Activated CD8-positive, alpha-beta T cell treated with anti-CD3 and anti-CD28 coated beads for 36 hours (primary cell): Measurements from ENCODE around the gene ZNF358. TPM values are rescaled to one million over a fixed set of nuclear protein-coding genes. Genes with fewer than 3 reads are reported as not detected.
A peak's percentile ranks its signal among the peaks of the same experiment; 100 is the strongest.

Source experiments
- ATAC-seq: fragments of 200-7000 bp; cut with Tn5 transposase; one replicate; pipeline ENCODE4 v1.10.0; 2021; ENCODE audit warnings: mild to moderate bottlenecking, moderate library complexity
- CTCF ChIA-PET: fragments of 350-600 bp; sonication (Branson Sonifier 250); formaldehyde crosslinking; loops from one replicate; lab custom pipeline; 2021; ENCODE audit warnings: antibody characterized with exemption; lab: Charles Lee
- POLR2A ChIA-PET: fragments of 350-600 bp; sonication (Branson Sonifier 250); formaldehyde crosslinking; loops from one replicate; lab custom pipeline; 2021; ENCODE audit warnings: antibody characterized with exemption; lab: Charles Lee
- DNase-seq: peaks from one replicate; pipeline ENCODE4 v3.0.0-alpha.2; 2020
- H3K27ac Mint-ChIP-seq: one replicate; pipeline ENCODE4 v1.8.0; 2021; ENCODE audit warnings: mild to moderate bottlenecking, mixed read lengths
- H3K27me3 Mint-ChIP-seq: one replicate; pipeline ENCODE4 v1.8.0; 2021; ENCODE audit warnings: mixed read lengths
- H3K36me3 Mint-ChIP-seq: one replicate; pipeline ENCODE4 v1.8.0; 2021; ENCODE audit warnings: low read depth, mixed read lengths
- H3K4me1 Mint-ChIP-seq: one replicate; pipeline ENCODE4 v1.8.0; 2021; ENCODE audit warnings: low read depth, mixed read lengths
- H3K4me3 Mint-ChIP-seq: one replicate; pipeline ENCODE4 v1.8.0; 2021; ENCODE audit warnings: mild to moderate bottlenecking, moderate library complexity, mixed read lengths
- H3K9me3 Mint-ChIP-seq: one replicate; pipeline ENCODE4 v1.8.0; 2021; ENCODE audit warnings: mixed read lengths
- CTCF ChIP-seq: fragments of 200-600 bp; IDR thresholded peaks from one replicate; pipeline ENCODE4 v1.8.0; 2022; ENCODE audit warnings: antibody characterized with exemption, mild to moderate bottlenecking
- intact Hi-C: fragments of 100-400 bp; cut with micrococcal nuclease; formaldehyde crosslinking; loops from one replicate; pipeline ENCODE4 v1.10.0; 2022
- total RNA-seq, 2 experiments: library from RNA; stranded (reverse); gene quantifications; one replicate each; pipeline ENCODE4 v1.2.3, GENCODE V29; 2021

ZNF358 gene
- total RNA-seq, 2 experiments from 2014 or later = 4.8 to 6.5 TPM

- ATAC-seq = no peak
- ChIA-PET CTCF (interaction anchor here (0.8 kb wide), 1 partner anchor 103 kb away, joined by 3 read pairs; no protein-coding TSS in a partner anchor), POLR2A (no interaction called here)
- peaks cover 3% of the 10 kb centered on the region for H3K36me3 Mint-ChIP-seq
- DNase-seq = no peak
- TF ChIP-seq CTCF = no peak
- no peaks in the 10 kb centered on the region for H3K27me3 Mint-ChIP-seq
- H3K27ac Mint-ChIP-seq = no peak overlapping the region
- intact Hi-C loops = no loop called here
- H3K4me3 Mint-ChIP-seq = no peak overlapping the region
- no peaks in the 10 kb centered on the region for H3K4me1 Mint-ChIP-seq
- H3K9me3 Mint-ChIP-seq = no peaks in the 10 kb centered on the region
Observed at GRCh38 chr19:7470540-7471305, 45.2 kb upstream of the ZNF358 start.

- Mint-ChIP-seq H3K27ac (no peak overlapping the region), H3K36me3 (peaks cover 3% of the 10 kb centered on the region), H3K27me3 (no peaks in the 10 kb centered on the region), H3K4me1 (no peaks in the 10 kb centered on the region), H3K9me3 (no peaks in the 10 kb centered on the region), H3K4me3 (no peak overlapping the region)
- ATAC-seq = no peak
- no peak for DNase-seq
- ChIA-PET POLR2A (no interaction called here), CTCF (no interaction called here)
- intact Hi-C loops = no loop called here
- TF ChIP-seq CTCF = no peak
Observed at GRCh38 chr19:7471696-7472615, 43.9 kb upstream of the ZNF358 start.

- H3K27me3 Mint-ChIP-seq = no peaks in the 10 kb centered on the region
- CTCF ChIA-PET = no interaction called here
- H3K36me3 Mint-ChIP-seq = peaks cover 3% of the 10 kb centered on the region
- H3K4me3 Mint-ChIP-seq = no peak overlapping the region
- POLR2A ChIA-PET = interaction anchor here (0.9 kb wide), 2 partner anchors 9 to 11 kb away, joined by 3 read pairs; no protein-coding TSS in a partner anchor
- no peaks in the 10 kb centered on the region for H3K4me1 Mint-ChIP-seq
- DNase-seq (no peak), ATAC-seq (no peak)
- peak overlapping the region; percentile 38 for H3K27ac Mint-ChIP-seq
- intact Hi-C loops = no loop called here
- TF ChIP-seq CTCF = no peak
- H3K9me3 Mint-ChIP-seq = no peaks in the 10 kb centered on the region
Observed at GRCh38 chr19:7475665-7476064, 40.2 kb upstream of the ZNF358 start.

GRCh38 chr19:7476241-7476640 is 39.7 kb upstream of the ZNF358 start:
- no peak for TF ChIP-seq CTCF
- DNase-seq = no peak
- no peak overlapping the region for H3K27ac Mint-ChIP-seq
- peaks cover 3% of the 10 kb centered on the region for H3K36me3 Mint-ChIP-seq
- H3K4me1 Mint-ChIP-seq = no peaks in the 10 kb centered on the region
- intact Hi-C loops = no loop called here
- no peaks in the 10 kb centered on the region for H3K27me3 Mint-ChIP-seq
- H3K9me3 Mint-ChIP-seq = no peaks in the 10 kb centered on the region
- no peak overlapping the region for H3K4me3 Mint-ChIP-seq
- ChIA-PET POLR2A (interaction anchor here (0.9 kb wide), 2 partner anchors 8 to 12 kb away, joined by 3 read pairs; no protein-coding TSS in a partner anchor), CTCF (no interaction called here)
- no peak for ATAC-seq
